Measurements from ENCODE around the gene MTHFSD. TPM values are rescaled to one million over a fixed set of nuclear protein-coding genes. Genes with fewer than 3 reads are reported as not detected.

Gene MTHFSD
- total and polyA plus RNA-seq, 10 of the 15 experiments (the other 5 are each of a cell fraction or from before 2014, with no cell fraction given): 2.2 to 24.5 (median 18.1) TPM

- no peak for TF ChIP-seq HCFC1 (IDR thresholded peaks at IDR 0.05; ENCODE audit: low read length)
- TF ChIP-seq RCOR1 (conservative IDR thresholded peaks at IDR 0.05; ENCODE audit: low read depth, low read length): no peak
- no peak for TF ChIP-seq ZNF24 (IDR thresholded peaks at IDR 0.05)
- no peak for TF ChIP-seq STAT3 (IDR thresholded peaks at IDR 0.05; ENCODE audit: low read depth, low read length)
- no peak for TF ChIP-seq ZBTB33 (IDR thresholded peaks at IDR 0.05)
- TF ChIP-seq IKZF1 (conservative IDR thresholded peaks at IDR 0.05): no peak
- Histone ChIP-seq H4K20me1 (ENCODE audit: control insufficient read depth, insufficient read depth) (no peaks in the 10 kb centered on the region), H3K27ac (ENCODE audit: control insufficient read depth, insufficient read depth) (no peak overlapping the region), H3K27me3 (replicated peaks in 1 of 2; ENCODE audit: control insufficient read depth in 2 of 2, insufficient read depth in 2 of 2, low read length in 1 of 2) (peaks cover 3 to 8% of the 10 kb centered on the region in 2 experiments; a peak in 3 of 4 replicates), H3K36me3 (ENCODE audit: control insufficient read depth in 2 of 2, insufficient read depth in 2 of 2, low read length in 1 of 2) (no peaks in the 10 kb centered on the region), H3K79me2 (ENCODE audit: control insufficient read depth, insufficient read depth, low read length) (no peaks in the 10 kb centered on the region), H3K4me2 (ENCODE audit: control insufficient read depth, insufficient read depth) (no peak overlapping the region), H3K4me3 (no peak overlapping the region), H3K9ac (ENCODE audit: control insufficient read depth, insufficient read depth, low read length) (no peak overlapping the region), H2AFZ (ENCODE audit: control insufficient read depth, low read depth, low read length) (no peak overlapping the region), H3K4me1 (ENCODE audit: control insufficient read depth, insufficient read depth, low read length) (no peaks in the 10 kb centered on the region), H3K9me3 (replicated peaks; ENCODE audit: control insufficient read depth, insufficient read depth, low read length) (no peaks in the 10 kb centered on the region; the same call in 2 of the 3 replicates)
- WGBS (ENCODE audit: insufficient coverage, insufficient replicate concordance, low lambda C conversion rate, missing lambda C conversion rate): 30% methylated on average over 15 of the region's 15 CpGs
- FAIRE-seq (no peak), ATAC-seq (no peak), DNase-seq (ENCODE audit: low read depth, low spot score) (no peak)
- ChIA-PET RAD21 (ENCODE audit: unreplicated experiment) (no interaction called here), POLR2A (no interaction called here), CTCF (no interaction called here), SMC1A (ENCODE audit: uncharacterized antibody, unreplicated experiment) (no interaction called here)
- no TSS peak for BruUV-seq (replicated peaks)
- intact Hi-C loops (cut with micrococcal nuclease; ENCODE audit: unreplicated experiment) (no loop called here), in situ Hi-C loops (cut with MboI) (no loop called here)
Observed at GRCh38 chr16:86480444-86480843, 74.6 kb downstream of the MTHFSD start.

Other genes starting within 250 kb of the MTHFSD start
- not detected in 2 replicates for gene FOXF1, start 44.7 kb downstream of the MTHFSD start, total RNA-seq (2014; rRNA removed)
- not detected in 2 replicates for gene FOXF1, start 44.7 kb downstream of the MTHFSD start, total RNA-seq (2014; rRNA removed; fragmentation: Illumina TruSeq; extraction: Trizol)
- gene FOXF1, start 44.7 kb downstream of the MTHFSD start, total RNA-seq (2021): not detected in 2 replicates
- 0.01 TPM in 1 of 2 replicates, not detected in the other for gene FOXF1, start 44.7 kb downstream of the MTHFSD start, polyA plus RNA-seq (2011; rRNA removed)
- gene FOXF1, start 44.7 kb downstream of the MTHFSD start, polyA plus RNA-seq (2014; fragmentation: Illumina TruSeq; extraction: Trizol): not detected in 2 replicates
- gene FOXF1, start 44.7 kb downstream of the MTHFSD start, polyA plus RNA-seq (2014; fragmentation: Nextera tagmentation; extraction: Ambion mirVana): not detected
- gene FOXF1, start 44.7 kb downstream of the MTHFSD start, polyA plus RNA-seq (2014; rRNA removed): not detected in 2 replicates
- gene FOXF1, start 44.7 kb downstream of the MTHFSD start, polyA plus RNA-seq (2016; fragmentation: Nextera tagmentation; extraction: Ambion mirVana): not detected
- gene FOXC2, start 11.6 kb upstream of the MTHFSD start, total RNA-seq (2014; rRNA removed): not detected in 2 replicates
- not detected in 2 replicates for gene FOXC2, start 11.6 kb upstream of the MTHFSD start, total RNA-seq (2014; rRNA removed; fragmentation: Illumina TruSeq; extraction: Trizol)
- gene FOXC2, start 11.6 kb upstream of the MTHFSD start, total RNA-seq (2021): not detected in 2 replicates
- not detected in 2 replicates for gene FOXC2, start 11.6 kb upstream of the MTHFSD start, polyA plus RNA-seq (2011; rRNA removed)
- gene FOXC2, start 11.6 kb upstream of the MTHFSD start, polyA plus RNA-seq (2014; fragmentation: Illumina TruSeq; extraction: Trizol): not detected in 2 replicates
- not detected for gene FOXC2, start 11.6 kb upstream of the MTHFSD start, polyA plus RNA-seq (2014; fragmentation: Nextera tagmentation; extraction: Ambion mirVana)
- gene FOXC2, start 11.6 kb upstream of the MTHFSD start, polyA plus RNA-seq (2014; rRNA removed): 0.03 TPM in 1 of 2 replicates, not detected in the other
- gene FOXC2, start 11.6 kb upstream of the MTHFSD start, polyA plus RNA-seq (2016; fragmentation: Nextera tagmentation; extraction: Ambion mirVana): not detected
- gene FOXL1, start 23.3 kb upstream of the MTHFSD start, total RNA-seq (2014; rRNA removed): not detected in 2 replicates
- gene FOXL1, start 23.3 kb upstream of the MTHFSD start, total RNA-seq (2014; rRNA removed; fragmentation: Illumina TruSeq; extraction: Trizol): not detected in 2 replicates
- not detected in 2 replicates for gene FOXL1, start 23.3 kb upstream of the MTHFSD start, total RNA-seq (2021)
- gene FOXL1, start 23.3 kb upstream of the MTHFSD start, polyA plus RNA-seq (2011; rRNA removed): 0.03 and 0.05 TPM in 2 replicates
- gene FOXL1, start 23.3 kb upstream of the MTHFSD start, polyA plus RNA-seq (2014; fragmentation: Illumina TruSeq; extraction: Trizol): not detected in 2 replicates
- gene FOXL1, start 23.3 kb upstream of the MTHFSD start, polyA plus RNA-seq (2014; fragmentation: Nextera tagmentation; extraction: Ambion mirVana): not detected
- not detected in 2 replicates for gene FOXL1, start 23.3 kb upstream of the MTHFSD start, polyA plus RNA-seq (2014; rRNA removed)
- not detected for gene FOXL1, start 23.3 kb upstream of the MTHFSD start, polyA plus RNA-seq (2016; fragmentation: Nextera tagmentation; extraction: Ambion mirVana)

All from GM12878 (cell line).